Measurements from ENCODE around the gene MYOM3. TPM values are rescaled to one million over a fixed set of nuclear protein-coding genes. Genes with fewer than 3 reads are reported as not detected.

MYOM3 gene
- total and polyA plus RNA-seq, 2 of the 4 experiments (the other 2 are of a cell fraction) = 0.03 TPM; not detected in 1

- H2AK9ac ChIP-seq (replicated peaks; ENCODE audit: low read depth, low read length, poor library complexity) = no peak overlapping the region
- H4K8ac ChIP-seq (ENCODE audit: low read depth in 2 of 2, low read length in 2 of 2) = no peak overlapping the region
- intact Hi-C loops (cut with micrococcal nuclease) = no loop called here
- H2BK5ac ChIP-seq (ENCODE audit: low read depth, low read length, poor library complexity, severe bottlenecking) = no peak overlapping the region
- no peak for TF ChIP-seq ELK1 (IDR thresholded peaks at IDR 0.05; ENCODE audit: borderline replicate concordance, low read depth, low read length)
- TF ChIP-seq RAD21 (IDR thresholded peaks at IDR 0.05; ENCODE audit: low read length) = no peak
- no peak for TF ChIP-seq RCOR1 (IDR thresholded peaks at IDR 0.05; ENCODE audit: insufficient replicate concordance, low read length)
- TF ChIP-seq MXI1 (IDR thresholded peaks at IDR 0.05; ENCODE audit: borderline replicate concordance, low read depth, low read length) = no peak
- no peak for TF ChIP-seq MAZ (IDR thresholded peaks at IDR 0.05; ENCODE audit: borderline replicate concordance, low read depth, low read length)
- TF ChIP-seq POLR2A (IDR thresholded peaks at IDR 0.05; ENCODE audit: low read depth, low read length) = no peak
- TF ChIP-seq CEBPB (IDR thresholded peaks at IDR 0.05; ENCODE audit: low read depth, low read length) = no peak
- TF ChIP-seq USF2 (IDR thresholded peaks at IDR 0.05; ENCODE audit: low read depth, low read length) = no peak
- no peak for TF ChIP-seq CHD1 (IDR thresholded peaks at IDR 0.05; ENCODE audit: low read depth, low read length)
- no peak for TF ChIP-seq FOS (IDR thresholded peaks at IDR 0.05; ENCODE audit: low read depth, low read length)
- no peak for TF ChIP-seq CTCF (conservative IDR thresholded peaks at IDR 0.05; ENCODE audit: low read depth, low read length)
- no peak for TF ChIP-seq RFX5 (IDR thresholded peaks at IDR 0.05; ENCODE audit: low read depth, low read length)
- no peak for TF ChIP-seq NFE2L2 (IDR thresholded peaks at IDR 0.05; ENCODE audit: low read depth, low read length)
- TF ChIP-seq SMC3 (IDR thresholded peaks at IDR 0.05; ENCODE audit: low read depth, low read length) = no peak
- no peak for TF ChIP-seq MAFK (IDR thresholded peaks at IDR 0.05; ENCODE audit: low read depth, low read length)
- TF ChIP-seq BHLHE40 (IDR thresholded peaks at IDR 0.05; ENCODE audit: low read depth, low read length) = no peak
- no peak overlapping the region for H2BK20ac ChIP-seq (ENCODE audit: low read depth, low read length)
- no peak overlapping the region for H4K91ac ChIP-seq (ENCODE audit: insufficient read depth, low read depth, low read length)
- H3K4me1 ChIP-seq (ENCODE audit: control insufficient read depth, insufficient read depth, low read length) = peaks cover 7% of the 10 kb centered on the region
- no peak overlapping the region for H3K4me2 ChIP-seq (ENCODE audit: low read depth, low read length)
- H3K27me3 ChIP-seq (ENCODE audit: control insufficient read depth, insufficient read depth, low read length) = no peaks in the 10 kb centered on the region
- dilution Hi-C loops (cut with HindIII; ENCODE audit: low sequenced_read_pairs, unreplicated experiment) = no loop called here
- H3K4me3 ChIP-seq (ENCODE audit: insufficient read depth, low read depth, low read length) = no peak overlapping the region
- no peaks in the 10 kb centered on the region for H3K36me3 ChIP-seq (ENCODE audit: control insufficient read depth, insufficient read depth, low read length)
- H3K4ac ChIP-seq (ENCODE audit: low read depth, low read length) = no peak overlapping the region
- POLR2A ChIA-PET (ENCODE audit: unreplicated experiment) = no interaction called here
- H4K20me1 ChIP-seq (ENCODE audit: insufficient read depth, low read length) = no peaks in the 10 kb centered on the region
- H3K27ac ChIP-seq (ENCODE audit: insufficient read depth, low read length) = no peak overlapping the region
- H4K5ac ChIP-seq (ENCODE audit: low read depth, low read length) = no peak overlapping the region
- H2AFZ ChIP-seq (replicated peaks; ENCODE audit: low read length, poor library complexity) = no peak overlapping the region
- H3K9me1 ChIP-seq (ENCODE audit: insufficient read depth, low read length) = peaks cover 13% of the 10 kb centered on the region
- H2BK15ac ChIP-seq (ENCODE audit: low read depth, low read length) = no peak overlapping the region
- ATAC-seq (ENCODE audit: low read depth) = no peak
- H3K9ac ChIP-seq (ENCODE audit: low read depth, low read length) = no peak overlapping the region
- H3K56ac ChIP-seq (ENCODE audit: extremely low read depth, insufficient read depth, low read length) = no peak overlapping the region
- H2AK5ac ChIP-seq (ENCODE audit: low read depth, low read length) = no peak overlapping the region
- H3K23ac ChIP-seq (ENCODE audit: low read depth, low read length) = no peak overlapping the region
- BruUV-seq (replicated peaks) = no TSS peak
- H3K79me1 ChIP-seq (ENCODE audit: low read depth in 1 of 2, low read length in 2 of 2) = no peaks in the 10 kb centered on the region
- DNase-seq = no peak
- CTCF ChIA-PET = no interaction called here
- H3K14ac ChIP-seq (replicated peaks; ENCODE audit: low read depth, low read length) = no peak overlapping the region
- H3K18ac ChIP-seq (ENCODE audit: low read depth, low read length) = no peak overlapping the region
- no peak overlapping the region for H2BK120ac ChIP-seq (ENCODE audit: low read depth, low read length)
- no peaks in the 10 kb centered on the region for H3K9me3 ChIP-seq (ENCODE audit: control insufficient read depth, insufficient read depth, low read length)
- in situ Hi-C loops (cut with MboI; ENCODE audit: low sequenced_read_pairs) = no loop called here
Measured at GRCh38 chr1:24007079-24007478, 104.9 kb downstream of the MYOM3 start.
